Measurements from ENCODE around the gene GFRA1. TPM values are rescaled to one million over a fixed set of nuclear protein-coding genes. Genes with fewer than 3 reads are reported as not detected.

GFRA1 gene
- total RNA-seq, 2 experiments from 2014 or later, result not detected

GRCh38 chr10:116311016-116311415 lies 38.0 kb upstream of the GFRA1 start:
- H3K27ac Mint-ChIP-seq, result no peak overlapping the region
- POLR2A ChIA-PET, result no interaction called here
- intact Hi-C loops (cut with micrococcal nuclease), result no loop called here

DNA sequence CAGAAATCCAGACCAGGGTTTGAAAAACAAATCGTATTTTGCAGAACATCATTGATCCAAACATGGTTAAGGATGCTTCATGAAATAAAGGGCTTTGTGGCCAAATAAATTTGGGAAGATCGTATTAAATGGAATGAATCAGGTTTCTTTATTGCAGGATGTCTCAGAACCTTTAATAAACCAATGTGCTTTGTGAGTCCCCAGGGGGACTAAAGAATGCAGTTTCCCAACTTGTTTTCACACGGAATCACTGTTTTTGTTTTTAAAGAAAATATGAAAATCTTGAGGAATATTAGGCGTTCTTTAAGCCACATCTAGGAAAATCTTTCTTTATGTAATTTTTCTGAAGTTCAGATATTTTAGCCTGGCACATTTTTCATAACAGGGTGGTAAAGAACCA lies 34.4 kb upstream of the GFRA1 start:
- H3K9me3 Mint-ChIP-seq, result no peaks in the 10 kb centered on the region
- DNase-seq, result no peak
- H3K36me3 Mint-ChIP-seq (ENCODE audit: low read depth), result no peaks in the 10 kb centered on the region
- peaks cover 3% of the 10 kb centered on the region for H3K27me3 Mint-ChIP-seq
- intact Hi-C loops (cut with micrococcal nuclease), result no loop called here
- H3K27ac Mint-ChIP-seq, result no peak overlapping the region
- no peaks in the 10 kb centered on the region for H3K4me1 Mint-ChIP-seq (ENCODE audit: low read depth)
- POLR2A ChIA-PET, result no interaction called here
- TF ChIP-seq CTCF (IDR thresholded peaks at IDR 0.05), result no peak
- no peak overlapping the region for H3K4me3 Mint-ChIP-seq
- CTCF ChIA-PET, result no interaction called here
- no peak for ATAC-seq

More at GRCh38 chr10:116311016-116311415, 38.0 kb upstream of the GFRA1 start:
- Mint-ChIP-seq H3K4me1 (ENCODE audit: low read depth) (no peaks in the 10 kb centered on the region), H3K9me3 (no peaks in the 10 kb centered on the region), H3K27me3 (peaks cover 3% of the 10 kb centered on the region), H3K36me3 (ENCODE audit: low read depth) (no peaks in the 10 kb centered on the region), H3K4me3 (no peak overlapping the region)
- no peak for DNase-seq
- CTCF ChIA-PET, result no interaction called here
- ATAC-seq, result no peak
- TF ChIP-seq CTCF (IDR thresholded peaks at IDR 0.05), result no peak

- no peak for TF ChIP-seq CTCF (IDR thresholded peaks at IDR 0.05)
- ChIA-PET CTCF (no interaction called here), POLR2A (no interaction called here)
- no peak for DNase-seq
- H3K4me3 Mint-ChIP-seq, result no peak overlapping the region
- peaks cover 3% of the 10 kb centered on the region for H3K27me3 Mint-ChIP-seq
- no peak overlapping the region for H3K27ac Mint-ChIP-seq
- no peak for ATAC-seq
- H3K9me3 Mint-ChIP-seq, result no peaks in the 10 kb centered on the region
- intact Hi-C loops (cut with micrococcal nuclease), result no loop called here
- H3K36me3 Mint-ChIP-seq (ENCODE audit: low read depth), result no peaks in the 10 kb centered on the region
- no peaks in the 10 kb centered on the region for H3K4me1 Mint-ChIP-seq (ENCODE audit: low read depth)
Observed at GRCh38 chr10:116306847-116307246, 33.8 kb upstream of the GFRA1 start.

DNA sequence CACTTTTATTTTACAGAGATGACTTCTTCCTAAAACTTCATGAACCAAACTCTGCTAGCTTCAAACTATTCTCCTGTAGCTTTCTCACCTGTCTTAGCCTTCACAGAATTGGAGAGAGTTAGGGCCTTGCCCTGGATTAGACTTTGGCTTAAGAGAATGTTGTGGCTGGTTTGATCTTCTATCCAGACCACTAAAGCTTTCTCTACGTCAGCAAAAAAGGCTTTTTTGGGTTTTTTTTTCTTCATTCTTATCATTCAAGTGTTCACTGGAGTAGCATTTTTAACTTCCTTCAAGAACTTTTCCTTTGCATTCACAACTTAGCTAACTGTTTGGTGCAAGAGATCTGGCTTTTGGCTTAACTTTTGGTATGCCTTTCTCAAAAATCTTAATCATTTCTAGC lies 31.9 kb upstream of the GFRA1 start:
- intact Hi-C loops (cut with micrococcal nuclease), result no loop called here
- Mint-ChIP-seq H3K4me3 (no peak overlapping the region), H3K9me3 (no peaks in the 10 kb centered on the region), H3K27me3 (peaks cover 3% of the 10 kb centered on the region), H3K4me1 (ENCODE audit: low read depth) (no peaks in the 10 kb centered on the region), H3K27ac (no peak overlapping the region), H3K36me3 (ENCODE audit: low read depth) (no peaks in the 10 kb centered on the region)
- no peak for TF ChIP-seq CTCF (IDR thresholded peaks at IDR 0.05)
- no peak for DNase-seq
- ChIA-PET CTCF (no interaction called here), POLR2A (no interaction called here)
- no peak for ATAC-seq

DNA sequence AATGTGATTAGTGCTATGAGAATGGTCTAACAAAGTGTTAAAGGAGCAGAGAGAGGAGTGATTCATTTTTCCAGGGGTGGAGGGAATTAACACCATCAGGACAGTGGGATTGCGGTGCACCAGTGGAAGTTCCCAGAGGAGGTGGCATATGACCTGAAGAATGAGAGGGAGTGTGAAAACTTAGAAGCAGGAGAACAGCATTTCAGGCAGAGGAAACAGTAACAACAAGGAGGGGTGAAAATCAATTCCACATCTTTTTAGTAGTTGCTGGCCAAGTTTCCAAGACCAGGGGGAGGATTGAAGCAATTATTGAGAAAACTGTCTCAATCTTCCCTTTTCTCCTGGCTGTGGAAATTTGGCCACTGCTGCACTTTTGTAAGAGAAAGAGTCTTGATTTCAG lies 27.5 kb upstream of the GFRA1 start:
- H3K4me1 Mint-ChIP-seq (ENCODE audit: low read depth), result no peaks in the 10 kb centered on the region
- TF ChIP-seq CTCF (IDR thresholded peaks at IDR 0.05), result no peak
- no peaks in the 10 kb centered on the region for H3K36me3 Mint-ChIP-seq (ENCODE audit: low read depth)
- no peak overlapping the region for H3K4me3 Mint-ChIP-seq
- intact Hi-C loops (cut with micrococcal nuclease), result no loop called here
- DNase-seq (no peak), ATAC-seq (no peak)
- ChIA-PET CTCF (no interaction called here), POLR2A (no interaction called here)
- H3K9me3 Mint-ChIP-seq, result no peaks in the 10 kb centered on the region
- no peak overlapping the region for H3K27ac Mint-ChIP-seq
- peaks cover 3% of the 10 kb centered on the region for H3K27me3 Mint-ChIP-seq
